NCI-H1092 treated with DMSO at 0.1 percent for 48 hours (cell line): ENCODE results near the gene ACSL6.

ENCODE experiments used
- DNase-seq: peaks from one replicate; lab custom pipeline; 2025; lab: John Stamatoyannopoulos, UW

Gene ACSL6

DNA sequence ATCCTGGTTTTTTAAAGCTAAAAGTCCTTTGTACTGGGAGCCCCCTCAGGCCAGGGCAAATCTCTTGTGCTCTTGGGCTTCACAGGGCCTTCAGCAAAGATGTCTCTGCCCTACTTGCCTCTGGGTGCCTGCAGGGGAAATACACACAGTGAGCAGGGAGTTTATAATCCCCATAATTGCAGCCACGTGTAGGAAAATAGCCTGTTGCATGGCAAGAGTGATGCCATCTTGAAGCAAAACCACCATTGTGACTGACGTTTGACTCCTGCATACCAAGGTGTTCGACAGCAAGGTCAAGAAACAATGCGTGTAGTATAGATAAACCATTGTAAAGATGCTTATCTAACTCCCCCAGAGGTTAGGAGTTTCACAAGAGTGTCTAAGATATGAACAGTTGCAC lies 37.6 kb upstream of the ACSL6 start:
- no peak for DNase-seq

- no peak for DNase-seq
Observed at GRCh38 chr5:132046880-132047299, 35.4 kb upstream of the ACSL6 start.

DNA sequence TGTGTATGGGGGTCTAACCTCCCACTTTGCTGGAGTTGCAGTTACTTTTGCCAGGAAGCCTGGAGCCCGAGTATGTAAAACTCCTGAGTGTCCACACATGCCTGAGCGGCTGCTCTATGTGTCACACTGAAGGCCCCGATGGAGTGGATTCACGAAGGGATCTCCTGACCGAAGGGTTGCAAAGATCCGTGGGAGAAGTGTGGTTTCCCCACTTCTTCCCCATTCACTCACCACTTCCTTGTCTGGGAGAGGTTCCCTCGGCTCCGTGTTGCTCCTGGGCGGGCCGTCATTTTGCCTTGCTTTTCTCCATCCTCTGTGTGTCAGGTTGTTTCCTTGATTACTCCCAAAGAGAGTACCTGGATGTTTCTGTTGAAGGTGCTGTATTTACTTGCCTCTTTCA lies 32.7 kb upstream of the ACSL6 start:
- DNase-seq, result no peak

GRCh38 chr5:132037353-132037752 lies 25.9 kb upstream of the ACSL6 start:
- no peak for DNase-seq

- no peak for DNase-seq
Observed at GRCh38 chr5:132033122-132033521, 21.7 kb upstream of the ACSL6 start.

DNA sequence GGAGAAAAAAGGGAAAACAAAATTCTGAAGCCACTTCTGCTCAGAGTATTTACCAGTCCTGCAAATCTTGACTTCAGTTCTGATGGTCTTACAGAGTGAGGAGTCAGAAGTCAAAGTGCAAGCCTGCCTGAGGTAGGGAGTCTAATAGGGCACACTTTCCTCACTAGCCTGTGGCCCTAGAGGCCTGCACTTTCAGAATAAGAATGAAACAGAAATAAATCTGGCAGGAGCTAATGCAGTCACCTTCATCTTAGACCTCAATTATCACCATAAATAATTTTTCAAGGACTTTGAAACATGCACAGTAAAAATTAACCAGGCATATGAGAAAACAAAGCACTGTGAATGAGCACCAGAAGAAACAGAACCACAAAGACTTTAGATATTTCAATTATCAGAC lies 20.7 kb upstream of the ACSL6 start:
- no peak for DNase-seq

DNA sequence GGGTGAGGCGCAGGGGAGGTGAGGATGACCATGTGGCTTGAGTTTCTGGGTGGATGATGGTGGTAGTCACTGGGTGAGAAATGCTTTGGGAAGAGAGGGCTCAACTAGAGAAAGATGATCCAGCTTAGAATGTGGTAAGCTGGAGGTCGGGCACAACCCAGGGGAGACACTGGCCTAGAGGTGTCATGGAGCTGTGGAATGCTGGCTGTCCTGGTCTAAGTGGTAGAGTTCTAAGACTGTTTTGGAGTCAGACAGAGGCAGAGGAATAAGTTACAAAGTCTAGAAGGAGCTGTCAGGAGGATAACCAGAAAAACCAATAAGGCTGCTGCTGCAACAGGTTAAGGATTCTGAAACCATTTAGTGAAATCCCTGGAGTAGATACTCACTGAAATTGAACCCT lies 19.2 kb upstream of the ACSL6 start:
- no peak for DNase-seq

GRCh38 chr5:132029609-132030330 lies 18.3 kb upstream of the ACSL6 start:
- no peak for DNase-seq

DNA sequence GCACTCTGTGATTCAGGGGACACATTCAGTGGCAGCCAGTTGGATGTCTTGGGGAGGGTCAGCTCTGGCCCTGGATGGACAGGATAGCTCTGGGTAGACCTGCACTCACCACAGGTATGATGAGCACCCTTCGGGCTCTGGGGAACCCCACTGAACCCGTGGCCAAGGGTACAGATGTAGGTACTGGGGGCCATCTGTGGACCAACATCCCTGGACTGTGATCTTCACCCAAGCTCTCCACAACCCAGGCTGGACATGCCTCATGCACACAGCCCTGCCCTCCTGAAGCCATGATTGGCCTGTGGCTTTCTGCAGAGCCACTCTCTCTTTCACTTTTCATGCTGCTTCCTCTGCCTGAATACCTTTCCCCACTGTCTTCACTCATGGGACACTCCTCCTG lies 15.6 kb upstream of the ACSL6 start:
- DNase-seq, result no peak

GRCh38 chr5:132026516-132027008 lies 15.1 kb upstream of the ACSL6 start:
- no peak for DNase-seq

- DNase-seq, result no peak
Observed at GRCh38 chr5:132025403-132025971, 14.0 kb upstream of the ACSL6 start.

- no peak for DNase-seq
Observed at GRCh38 chr5:132024789-132025402, 13.4 kb upstream of the ACSL6 start.

DNA sequence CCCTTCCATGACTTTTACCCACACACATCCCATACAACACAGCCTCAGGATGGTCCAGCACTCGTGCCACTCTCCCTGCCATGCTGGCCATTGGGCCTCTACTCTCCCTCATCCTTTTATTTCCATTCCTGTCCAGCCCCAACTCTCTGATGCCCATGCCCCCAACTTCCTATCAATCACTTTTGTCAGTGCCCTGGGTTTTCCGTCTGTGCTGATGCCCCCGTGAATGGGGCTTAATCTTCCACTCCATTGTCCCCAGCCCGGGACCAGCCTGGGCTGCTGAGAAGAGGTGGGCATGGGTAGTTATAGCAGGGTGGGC lies 12.6 kb upstream of the ACSL6 start:
- DNase-seq, result no peak

DNA sequence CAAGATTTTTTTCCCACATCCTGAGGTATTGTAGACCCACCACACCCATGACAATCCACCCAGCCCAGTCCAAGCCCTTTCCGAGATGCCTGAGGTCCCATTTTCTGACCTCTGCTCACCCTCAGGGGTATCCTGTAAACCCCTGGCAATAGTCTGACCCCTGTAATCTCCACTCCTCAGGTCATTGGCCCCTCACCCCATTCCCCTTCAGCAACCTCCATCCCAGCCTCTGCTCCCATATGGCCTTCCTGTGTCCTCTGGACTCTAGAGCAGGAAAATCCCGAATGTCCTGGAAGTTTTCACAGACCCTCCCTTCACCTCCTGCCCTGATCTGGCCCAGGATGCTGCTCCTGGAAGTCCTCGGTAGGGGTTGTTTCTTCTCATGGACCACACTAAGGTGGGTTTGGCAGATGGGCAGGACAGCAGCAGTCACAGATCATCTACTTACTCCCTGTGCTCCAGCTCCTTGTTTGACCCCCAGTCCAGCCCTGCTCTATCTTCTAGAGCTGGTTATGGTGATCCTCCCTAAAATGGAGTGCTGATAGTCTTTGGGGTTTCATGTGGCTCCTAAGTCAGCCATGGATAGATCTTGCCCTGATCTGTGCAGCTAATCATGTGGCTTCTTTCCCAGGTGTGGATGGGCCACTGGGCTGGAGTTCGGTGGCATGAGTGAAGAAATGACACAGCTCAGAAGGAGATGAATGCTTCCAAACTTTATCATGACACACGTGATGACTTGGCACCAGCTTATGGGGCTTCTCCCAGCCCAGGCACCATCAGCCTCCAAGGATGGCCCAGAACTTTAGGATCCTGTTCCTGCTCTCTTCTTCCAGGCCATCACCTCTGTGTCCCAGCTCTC lies 12.0 kb upstream of the ACSL6 start:
- no peak for DNase-seq

DNA sequence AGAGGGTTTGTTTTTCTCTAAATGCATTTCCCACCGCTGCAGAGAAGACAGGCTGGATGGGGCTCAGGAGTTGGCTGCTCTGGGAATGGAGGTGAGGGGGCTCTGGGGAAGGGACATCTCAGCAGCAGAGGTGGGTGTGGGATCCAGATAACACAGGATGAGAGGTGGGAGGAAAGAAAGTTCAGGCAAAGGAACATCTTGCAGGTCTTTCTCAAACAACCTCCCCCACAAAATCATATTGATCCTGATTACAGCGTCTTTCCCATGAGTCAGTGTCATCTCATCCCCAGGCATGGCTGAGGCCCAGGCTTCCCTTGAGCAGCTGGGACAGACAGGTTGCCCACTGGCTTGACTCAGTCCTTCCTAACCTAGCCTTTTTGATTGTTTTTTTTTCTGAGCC lies 11.3 kb upstream of the ACSL6 start:
- DNase-seq, result no peak

GRCh38 chr5:132021654-132022053 lies 10.2 kb upstream of the ACSL6 start:
- no peak for DNase-seq

DNA sequence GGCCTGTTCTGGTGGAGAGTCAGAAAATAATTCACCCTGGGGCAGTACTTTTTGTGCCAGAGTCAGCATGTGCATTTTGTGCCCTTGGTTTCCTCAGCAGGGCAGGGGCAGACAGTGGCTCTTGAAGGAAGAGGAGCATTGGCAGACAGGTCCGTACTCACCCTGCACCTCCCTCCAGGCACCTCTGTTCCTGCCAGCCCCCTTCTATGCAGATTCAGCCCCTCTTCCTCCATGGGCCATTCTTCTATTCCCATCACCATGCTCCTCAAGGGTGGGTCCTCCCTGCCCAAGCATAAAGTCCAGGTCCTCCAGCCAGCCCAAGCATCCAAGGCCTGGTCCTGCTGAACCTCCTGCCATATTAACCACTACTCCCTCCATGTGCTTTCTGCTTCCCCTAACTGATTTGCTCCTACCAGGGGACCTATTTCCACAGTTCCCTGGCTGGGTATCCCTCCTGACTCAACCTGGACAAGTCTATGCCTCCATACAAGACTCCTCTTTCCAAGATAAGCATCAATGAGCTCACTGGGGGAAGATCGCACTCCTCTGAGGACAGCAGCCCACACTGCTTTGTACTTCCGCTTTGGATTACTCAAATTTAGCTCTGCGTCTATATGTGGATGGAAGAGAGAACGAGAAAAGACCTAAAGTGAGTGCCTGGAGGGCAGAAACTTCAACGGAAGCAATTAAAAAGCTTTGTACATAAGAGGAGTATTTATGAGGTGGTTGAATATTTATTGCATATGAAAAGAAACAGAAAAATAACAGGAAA lies 9.3 kb upstream of the ACSL6 start:
- DNase-seq, result no peak

- no peak for DNase-seq
Observed at GRCh38 chr5:132019857-132020555, 8.5 kb upstream of the ACSL6 start.

GRCh38 chr5:132019337-132019736 lies 7.9 kb upstream of the ACSL6 start:
- no peak for DNase-seq

DNA sequence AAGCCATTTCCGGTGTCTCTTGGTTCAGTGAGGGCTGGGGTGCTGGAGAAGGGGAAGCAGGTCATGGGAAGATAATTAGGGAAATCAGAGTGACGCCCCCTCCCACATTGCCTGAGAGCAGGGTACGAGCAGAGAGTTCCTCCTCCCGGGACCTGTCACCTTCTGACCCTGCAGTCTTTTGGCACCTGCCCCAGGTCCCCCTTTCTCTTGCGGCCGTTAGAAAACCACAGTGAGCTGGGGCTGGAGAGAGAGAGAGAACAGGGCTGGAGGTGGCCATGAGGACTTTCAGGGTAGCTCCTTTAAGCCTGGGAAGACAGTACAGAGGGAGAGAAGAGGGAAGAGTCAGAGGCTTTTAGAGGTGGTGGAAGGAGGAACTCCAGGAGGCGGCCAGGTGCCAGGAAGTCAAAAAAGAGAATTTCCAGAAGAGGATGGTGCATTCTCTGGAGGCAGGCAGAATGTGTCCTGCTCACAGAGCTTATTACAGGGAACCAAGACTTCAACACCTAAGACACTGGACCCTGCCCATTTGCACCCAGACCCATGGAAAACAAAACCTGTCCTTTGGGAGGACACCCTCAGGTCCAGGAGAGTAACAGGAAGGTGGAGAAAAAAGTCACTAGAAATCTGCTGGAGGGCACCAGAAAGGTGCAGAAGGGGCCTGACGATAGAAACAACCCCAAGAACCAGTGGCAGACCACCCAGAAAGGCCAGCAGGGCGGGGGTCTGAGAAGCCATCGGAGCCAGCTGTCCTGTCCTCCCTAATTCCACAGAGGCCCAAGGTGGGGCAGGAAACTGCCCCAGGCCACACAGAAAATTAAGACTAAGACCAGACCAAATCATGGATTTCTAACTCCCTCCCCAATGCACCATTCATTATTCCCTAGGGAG lies 6.5 kb upstream of the ACSL6 start:
- DNase-seq, result no peak
